Neural cell (in vitro differentiated cells): ENCODE measurements around the gene TMEM89. TPM values are rescaled to one million over a fixed set of nuclear protein-coding genes. Genes with fewer than 3 reads are reported as not detected.

Experiments
- H2AFZ ChIP-seq: fragments of 200-600, 300-800 bp; sonication (generic), shearing (Covaris generic); 2 replicates; pipeline ENCODE4 v1.6.0; 2014; ENCODE audit warnings: low read depth, mild to moderate bottlenecking, antibody characterized with exemption, low read length, moderate library complexity
- H3F3A ChIP-seq: fragments of 200-600 bp; shearing (Covaris generic); 2 replicates; pipeline ENCODE4 v1.6.1; 2016; ENCODE audit warnings: mild to moderate bottlenecking, moderate library complexity, mixed read lengths, antibody characterized with exemption, low read length; ENCODE audit not compliant: insufficient read depth, poor library complexity, severe bottlenecking
- H3K27ac ChIP-seq: fragments of 200-600, 300-800 bp; sonication (generic), shearing (Covaris generic); 2 replicates; pipeline ENCODE4 v1.5.1; 2014; ENCODE audit warnings: mild to moderate bottlenecking, low read length, moderate library complexity
- H3K27me3 ChIP-seq: fragments of 300-800, 200-600 bp; sonication (generic), shearing (Covaris generic); 2 replicates; pipeline ENCODE4 v1.6.0; 2014; ENCODE audit warnings: mild to moderate bottlenecking, low read depth, low read length, moderate library complexity; ENCODE audit not compliant: insufficient read depth
- H3K36me3 ChIP-seq: fragments of 300-800, 200-600 bp; sonication (generic), shearing (Covaris generic); 2 replicates; pipeline ENCODE4 v1.5.1; 2014; ENCODE audit warnings: mild to moderate bottlenecking, antibody characterized with exemption, low read length, moderate library complexity; ENCODE audit not compliant: insufficient read depth
- H3K4me2 ChIP-seq: fragments of 300-800, 200-600 bp; sonication (generic), shearing (Covaris generic); 2 replicates; pipeline ENCODE4 v1.6.0; 2014; ENCODE audit warnings: mild to moderate bottlenecking, low read length
- H3K4me3 ChIP-seq: fragments of 300-800, 200-600 bp; sonication (generic), shearing (Covaris generic); 2 replicates; pipeline ENCODE4 v1.5.1; 2014; ENCODE audit warnings: mild to moderate bottlenecking, low read length, moderate library complexity
- H3K79me2 ChIP-seq: fragments of 200-600 bp; shearing (Covaris generic); replicated peaks from 2 replicates; pipeline ENCODE4 v1.6.0; 2014; ENCODE audit warnings: mild to moderate bottlenecking, low read length, moderate library complexity; ENCODE audit not compliant: insufficient read depth
- H3K9ac ChIP-seq: fragments of 300-800, 200-600 bp; sonication (generic), shearing (Covaris generic); 2 replicates; pipeline ENCODE4 v1.6.1; 2016; ENCODE audit warnings: mild to moderate bottlenecking, low read length, mixed read lengths
- H3K9me2 ChIP-seq: fragments of 200-600 bp; shearing (Covaris generic); 2 replicates; pipeline ENCODE4 v1.6.1; 2016; ENCODE audit warnings: mild to moderate bottlenecking, low read length, mixed read lengths; ENCODE audit not compliant: insufficient read depth
- H3K9me3 ChIP-seq: fragments of 200-600, 300-800 bp; sonication (generic), shearing (Covaris generic); 2 replicates; pipeline ENCODE4 v1.6.1; 2016; ENCODE audit warnings: mild to moderate bottlenecking, mixed run types, low read length, moderate library complexity, mixed read lengths
- H4K20me1 ChIP-seq: fragments of 200-600 bp; shearing (Covaris generic); 2 replicates; pipeline ENCODE4 v1.6.1; 2016; ENCODE audit warnings: mild to moderate bottlenecking, mixed run types; ENCODE audit not compliant: insufficient read depth
- EP300 ChIP-seq: fragments of 450-650 bp; conservative IDR thresholded peaks from 2 replicates; pipeline ENCODE4 v1.6.1; 2014; ENCODE audit warnings: antibody characterized with exemption, mild to moderate bottlenecking, moderate library complexity; ENCODE audit not compliant: poor library complexity, severe bottlenecking
- EZH2 ChIP-seq: fragments of 200-600, 300-800 bp; shearing (Covaris generic), sonication (generic); IDR thresholded peaks from 2 replicates; pipeline ENCODE4 v1.6.1; 2014; ENCODE audit warnings: antibody characterized with exemption, low read length, borderline replicate concordance, mild to moderate bottlenecking; ENCODE audit not compliant: insufficient read depth, poor library complexity, severe bottlenecking
- MXI1 ChIP-seq: fragments of 450-650 bp; conservative IDR thresholded peaks from 2 replicates; pipeline ENCODE4 v1.6.1; 2014; ENCODE audit warnings: antibody characterized with exemption, mild to moderate bottlenecking; ENCODE audit not compliant: poor library complexity, severe bottlenecking
- POLR2AphosphoS5 ChIP-seq: IDR thresholded peaks from 2 replicates; pipeline ENCODE4 v1.6.1; 2012
- RAD21 ChIP-seq: fragments of 450-650 bp; conservative IDR thresholded peaks from 2 replicates; pipeline ENCODE4 v1.6.1; 2014; ENCODE audit warnings: antibody characterized with exemption, mild to moderate bottlenecking, moderate library complexity
- SMC3 ChIP-seq: fragments of 450-650 bp; conservative IDR thresholded peaks from 2 replicates; pipeline ENCODE4 v1.6.1; 2014; ENCODE audit warnings: antibody characterized with exemption, mild to moderate bottlenecking, moderate library complexity; ENCODE audit not compliant: poor library complexity
- TAF1 ChIP-seq: IDR thresholded peaks from 2 replicates; pipeline ENCODE4 v1.6.1; 2012; ENCODE audit warnings: low read depth
- polyA plus RNA-seq: library from polyadenylated mRNA; depleted of rRNA; stranded (reverse); fragments of >200 nt; gene quantifications from 2 replicates; pipeline ENCODE4 v1.2.3, GENCODE V29; 2014
- TF ChIP-seq, protein P1 (sequence below): IDR thresholded peaks from 2 replicates; pipeline ENCODE4 v1.6.1; 2012; ENCODE audit warnings: borderline replicate concordance
- TF ChIP-seq, protein P2 (sequence below): fragments of 450-650 bp; IDR thresholded peaks from 2 replicates; pipeline ENCODE4 v1.5.1; 2014; ENCODE audit warnings: antibody characterized with exemption, mild to moderate bottlenecking, moderate library complexity; ENCODE audit not compliant: poor library complexity, severe bottlenecking

Gene TMEM89
- polyA plus RNA-seq, 1 donor from 2014 or later: 0.52 TPM

GRCh38 chr3:48619541-48620524, 1.7 kb downstream of the TMEM89 start:
- H3F3A ChIP-seq: no peaks in the 10 kb centered on the region
- no peak overlapping the region for H2AFZ ChIP-seq
- no peak overlapping the region for H3K4me3 ChIP-seq
- H3K27ac ChIP-seq: no peak overlapping the region
- H3K9me3 ChIP-seq: no peaks in the 10 kb centered on the region
- no peak overlapping the region for H3K4me2 ChIP-seq
- no peak for TF ChIP-seq MXI1
- TF ChIP-seq EP300: no peak
- no peak for TF ChIP-seq RAD21
- no peak for TF ChIP-seq EZH2
- TF ChIP-seq, protein P1, sequence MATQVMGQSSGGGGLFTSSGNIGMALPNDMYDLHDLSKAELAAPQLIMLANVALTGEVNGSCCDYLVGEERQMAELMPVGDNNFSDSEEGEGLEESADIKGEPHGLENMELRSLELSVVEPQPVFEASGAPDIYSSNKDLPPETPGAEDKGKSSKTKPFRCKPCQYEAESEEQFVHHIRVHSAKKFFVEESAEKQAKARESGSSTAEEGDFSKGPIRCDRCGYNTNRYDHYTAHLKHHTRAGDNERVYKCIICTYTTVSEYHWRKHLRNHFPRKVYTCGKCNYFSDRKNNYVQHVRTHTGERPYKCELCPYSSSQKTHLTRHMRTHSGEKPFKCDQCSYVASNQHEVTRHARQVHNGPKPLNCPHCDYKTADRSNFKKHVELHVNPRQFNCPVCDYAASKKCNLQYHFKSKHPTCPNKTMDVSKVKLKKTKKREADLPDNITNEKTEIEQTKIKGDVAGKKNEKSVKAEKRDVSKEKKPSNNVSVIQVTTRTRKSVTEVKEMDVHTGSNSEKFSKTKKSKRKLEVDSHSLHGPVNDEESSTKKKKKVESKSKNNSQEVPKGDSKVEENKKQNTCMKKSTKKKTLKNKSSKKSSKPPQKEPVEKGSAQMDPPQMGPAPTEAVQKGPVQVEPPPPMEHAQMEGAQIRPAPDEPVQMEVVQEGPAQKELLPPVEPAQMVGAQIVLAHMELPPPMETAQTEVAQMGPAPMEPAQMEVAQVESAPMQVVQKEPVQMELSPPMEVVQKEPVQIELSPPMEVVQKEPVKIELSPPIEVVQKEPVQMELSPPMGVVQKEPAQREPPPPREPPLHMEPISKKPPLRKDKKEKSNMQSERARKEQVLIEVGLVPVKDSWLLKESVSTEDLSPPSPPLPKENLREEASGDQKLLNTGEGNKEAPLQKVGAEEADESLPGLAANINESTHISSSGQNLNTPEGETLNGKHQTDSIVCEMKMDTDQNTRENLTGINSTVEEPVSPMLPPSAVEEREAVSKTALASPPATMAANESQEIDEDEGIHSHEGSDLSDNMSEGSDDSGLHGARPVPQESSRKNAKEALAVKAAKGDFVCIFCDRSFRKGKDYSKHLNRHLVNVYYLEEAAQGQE: no peak
- TF ChIP-seq TAF1: no peak
- TF ChIP-seq POLR2AphosphoS5: no peak
- TF ChIP-seq, protein P2, sequence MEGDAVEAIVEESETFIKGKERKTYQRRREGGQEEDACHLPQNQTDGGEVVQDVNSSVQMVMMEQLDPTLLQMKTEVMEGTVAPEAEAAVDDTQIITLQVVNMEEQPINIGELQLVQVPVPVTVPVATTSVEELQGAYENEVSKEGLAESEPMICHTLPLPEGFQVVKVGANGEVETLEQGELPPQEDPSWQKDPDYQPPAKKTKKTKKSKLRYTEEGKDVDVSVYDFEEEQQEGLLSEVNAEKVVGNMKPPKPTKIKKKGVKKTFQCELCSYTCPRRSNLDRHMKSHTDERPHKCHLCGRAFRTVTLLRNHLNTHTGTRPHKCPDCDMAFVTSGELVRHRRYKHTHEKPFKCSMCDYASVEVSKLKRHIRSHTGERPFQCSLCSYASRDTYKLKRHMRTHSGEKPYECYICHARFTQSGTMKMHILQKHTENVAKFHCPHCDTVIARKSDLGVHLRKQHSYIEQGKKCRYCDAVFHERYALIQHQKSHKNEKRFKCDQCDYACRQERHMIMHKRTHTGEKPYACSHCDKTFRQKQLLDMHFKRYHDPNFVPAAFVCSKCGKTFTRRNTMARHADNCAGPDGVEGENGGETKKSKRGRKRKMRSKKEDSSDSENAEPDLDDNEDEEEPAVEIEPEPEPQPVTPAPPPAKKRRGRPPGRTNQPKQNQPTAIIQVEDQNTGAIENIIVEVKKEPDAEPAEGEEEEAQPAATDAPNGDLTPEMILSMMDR: no peak
- no peak for TF ChIP-seq SMC3
- H3K27me3 ChIP-seq: no peaks in the 10 kb centered on the region
- H3K36me3 ChIP-seq: no peaks in the 10 kb centered on the region
- H3K9me2 ChIP-seq: no peaks in the 10 kb centered on the region
- no peaks in the 10 kb centered on the region for H3K79me2 ChIP-seq
- no peak overlapping the region for H3K9ac ChIP-seq
- H4K20me1 ChIP-seq: no peaks in the 10 kb centered on the region

- no peaks in the 10 kb centered on the region for H3F3A ChIP-seq
- TF ChIP-seq RAD21 (no peak), MXI1 (no peak), EZH2 (no peak), EP300 (no peak), TAF1 (no peak), POLR2AphosphoS5 (no peak), SMC3 (no peak)
- TF ChIP-seq, protein P1: no peak
- TF ChIP-seq, protein P2: no peak
- H3K4me3 ChIP-seq: no peak overlapping the region
- no peaks in the 10 kb centered on the region for H3K36me3 ChIP-seq
- no peak overlapping the region for H3K9ac ChIP-seq
- H3K27me3 ChIP-seq: no peaks in the 10 kb centered on the region
- no peaks in the 10 kb centered on the region for H3K9me2 ChIP-seq
- no peak overlapping the region for H3K27ac ChIP-seq
- no peak overlapping the region for H2AFZ ChIP-seq
- H3K4me2 ChIP-seq: no peak overlapping the region
- H3K79me2 ChIP-seq: no peaks in the 10 kb centered on the region
- no peaks in the 10 kb centered on the region for H4K20me1 ChIP-seq
- H3K9me3 ChIP-seq: no peaks in the 10 kb centered on the region
Measured at GRCh38 chr3:48617559-48617958, 4.0 kb downstream of the TMEM89 start.
